Astrocyte (in vitro differentiated cells and primary cell): ENCODE measurements around the gene TAF4. TPM values are rescaled to one million over a fixed set of nuclear protein-coding genes. Genes with fewer than 3 reads are reported as not detected.

ENCODE experiments used
- DNase-seq: peaks from one replicate; pipeline ENCODE4 v3.0.0-alpha.2; 2010; ENCODE audit warnings: low read depth
- FAIRE-seq: peaks from 2 replicates; lab custom pipeline; 2011; peaks lifted over from hg19 to GRCh38; lab: Jason Lieb, UNC
- H2AFZ ChIP-seq: 2 replicates; pipeline ENCODE4 v1.6.0; 2012; ENCODE audit warnings: low read depth, low read length, inconsistent platforms
- H3K27ac ChIP-seq: 2 replicates; pipeline ENCODE4 v1.5.1; 2011; ENCODE audit warnings: low read depth, low read length, inconsistent platforms
- H3K27me3 ChIP-seq: 2 replicates; pipeline ENCODE4 v1.6.0; 2011; ENCODE audit warnings: low read length, inconsistent platforms; ENCODE audit not compliant: insufficient read depth
- H3K36me3 ChIP-seq: 2 replicates; pipeline ENCODE4 v1.5.1; 2011; ENCODE audit warnings: low read length, inconsistent platforms; ENCODE audit not compliant: insufficient read depth
- H3K4me1 ChIP-seq: 2 replicates; pipeline ENCODE4 v1.5.1; 2011; ENCODE audit warnings: low read length, inconsistent platforms; ENCODE audit not compliant: insufficient read depth
- H3K4me2 ChIP-seq: 2 replicates; pipeline ENCODE4 v1.6.0; 2012; ENCODE audit warnings: low read length, inconsistent platforms
- H3K4me3 ChIP-seq: 2 replicates; pipeline ENCODE4 v1.5.1; 2011; ENCODE audit warnings: low read depth, mild to moderate bottlenecking, low read length, inconsistent platforms; ENCODE audit not compliant: insufficient read depth
- H3K79me2 ChIP-seq: 2 replicates; pipeline ENCODE4 v1.6.0; 2012; ENCODE audit warnings: mild to moderate bottlenecking, low read length, inconsistent platforms; ENCODE audit not compliant: insufficient read depth
- H3K9ac ChIP-seq: 2 replicates; pipeline ENCODE4 v1.6.0; 2012; ENCODE audit warnings: mild to moderate bottlenecking, low read length, inconsistent platforms
- H3K9me3 ChIP-seq: 2 replicates; pipeline ENCODE4 v1.5.1; 2012; ENCODE audit warnings: low read depth, mild to moderate bottlenecking, low read length, inconsistent platforms; ENCODE audit not compliant: insufficient read depth
- H4K20me1 ChIP-seq: 2 replicates; pipeline ENCODE4 v1.6.0; 2012; ENCODE audit warnings: low read length, inconsistent platforms; ENCODE audit not compliant: insufficient read depth
- H3K27ac Mint-ChIP-seq: one replicate; pipeline ENCODE4 v1.8.0; 2021; ENCODE audit warnings: mild to moderate bottlenecking, mixed read lengths; ENCODE audit not compliant: unreplicated experiment
- H3K27me3 Mint-ChIP-seq: one replicate; pipeline ENCODE4 v1.8.0; 2021; ENCODE audit warnings: low read depth, mixed read lengths; ENCODE audit not compliant: unreplicated experiment
- H3K36me3 Mint-ChIP-seq: one replicate; pipeline ENCODE4 v1.8.0; 2021; ENCODE audit warnings: low read depth, mixed read lengths; ENCODE audit not compliant: unreplicated experiment
- H3K4me1 Mint-ChIP-seq: one replicate; pipeline ENCODE4 v1.8.0; 2021; ENCODE audit warnings: low read depth, mixed read lengths; ENCODE audit not compliant: unreplicated experiment
- H3K4me3 Mint-ChIP-seq: one replicate; pipeline ENCODE4 v1.8.0; 2021; ENCODE audit warnings: mild to moderate bottlenecking, moderate library complexity, mixed read lengths; ENCODE audit not compliant: unreplicated experiment
- H3K9me3 Mint-ChIP-seq: one replicate; pipeline ENCODE4 v1.8.0; 2021; ENCODE audit warnings: mild to moderate bottlenecking, mixed read lengths; ENCODE audit not compliant: unreplicated experiment
- EZH2 ChIP-seq: IDR thresholded peaks from 2 replicates; pipeline ENCODE4 v1.6.1; 2012; ENCODE audit warnings: mild to moderate bottlenecking, low read length, inconsistent platforms; ENCODE audit not compliant: insufficient read depth
- total RNA-seq: library from RNA; stranded (reverse); gene quantifications from 2 replicates; pipeline ENCODE4 v1.2.1, GENCODE V29; 2021
- TF ChIP-seq, protein P1 (sequence below): IDR thresholded peaks from 2 replicates; pipeline ENCODE4 v1.5.1; 2011; ENCODE audit warnings: low read depth, mild to moderate bottlenecking, inconsistent platforms, low read length, moderate library complexity; ENCODE audit not compliant: insufficient read depth

The TAF4 gene
- total RNA-seq, 1 donor from 2014 or later = 11.8 TPM

DNA sequence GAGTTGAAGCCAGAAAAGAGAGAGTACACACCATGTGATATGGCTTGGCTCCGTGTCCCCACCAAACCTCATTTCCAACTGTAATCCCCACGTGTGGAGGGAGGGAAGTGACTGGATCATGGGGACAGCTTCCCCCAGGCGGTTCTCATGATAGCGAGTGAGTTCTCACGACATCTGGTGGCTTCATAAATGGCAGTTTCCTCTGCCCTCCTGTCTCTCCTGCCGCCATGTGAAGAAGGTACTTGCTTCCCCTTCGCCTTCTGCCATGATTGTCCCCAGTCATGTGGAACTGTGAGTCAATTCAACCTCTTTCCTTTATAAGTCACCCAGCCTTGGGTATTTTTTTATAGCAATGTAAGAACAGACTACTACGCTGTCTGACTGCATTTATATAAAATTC lies 40.3 kb downstream of the TAF4 start:
- peak overlapping the region; percentile 23 for H3K4me2 ChIP-seq
- Mint-ChIP-seq H3K4me3 (no peak overlapping the region), H3K4me1 (peaks cover 9% of the 10 kb centered on the region), H3K36me3 (peaks cover 3% of the 10 kb centered on the region), H3K27me3 (no peaks in the 10 kb centered on the region), H3K9me3 (no peaks in the 10 kb centered on the region), H3K27ac (no peak overlapping the region)
- H3K27me3 ChIP-seq = no peaks in the 10 kb centered on the region
- H3K4me1 ChIP-seq = peaks cover 13% of the 10 kb centered on the region
- H3K36me3 ChIP-seq = no peaks in the 10 kb centered on the region
- no peaks in the 10 kb centered on the region for H3K9me3 ChIP-seq
- H3K9ac ChIP-seq = no peak overlapping the region
- no peak for TF ChIP-seq EZH2
- TF ChIP-seq, protein P1, sequence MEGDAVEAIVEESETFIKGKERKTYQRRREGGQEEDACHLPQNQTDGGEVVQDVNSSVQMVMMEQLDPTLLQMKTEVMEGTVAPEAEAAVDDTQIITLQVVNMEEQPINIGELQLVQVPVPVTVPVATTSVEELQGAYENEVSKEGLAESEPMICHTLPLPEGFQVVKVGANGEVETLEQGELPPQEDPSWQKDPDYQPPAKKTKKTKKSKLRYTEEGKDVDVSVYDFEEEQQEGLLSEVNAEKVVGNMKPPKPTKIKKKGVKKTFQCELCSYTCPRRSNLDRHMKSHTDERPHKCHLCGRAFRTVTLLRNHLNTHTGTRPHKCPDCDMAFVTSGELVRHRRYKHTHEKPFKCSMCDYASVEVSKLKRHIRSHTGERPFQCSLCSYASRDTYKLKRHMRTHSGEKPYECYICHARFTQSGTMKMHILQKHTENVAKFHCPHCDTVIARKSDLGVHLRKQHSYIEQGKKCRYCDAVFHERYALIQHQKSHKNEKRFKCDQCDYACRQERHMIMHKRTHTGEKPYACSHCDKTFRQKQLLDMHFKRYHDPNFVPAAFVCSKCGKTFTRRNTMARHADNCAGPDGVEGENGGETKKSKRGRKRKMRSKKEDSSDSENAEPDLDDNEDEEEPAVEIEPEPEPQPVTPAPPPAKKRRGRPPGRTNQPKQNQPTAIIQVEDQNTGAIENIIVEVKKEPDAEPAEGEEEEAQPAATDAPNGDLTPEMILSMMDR = no peak
- no peak overlapping the region for H3K27ac ChIP-seq
- DNase-seq = no peak
- no peak overlapping the region for H2AFZ ChIP-seq
- H3K79me2 ChIP-seq = peaks cover 84% of the 10 kb centered on the region
- FAIRE-seq = no peak
- H3K4me3 ChIP-seq = no peak overlapping the region
- H4K20me1 ChIP-seq = peaks cover 94% of the 10 kb centered on the region

DNA sequence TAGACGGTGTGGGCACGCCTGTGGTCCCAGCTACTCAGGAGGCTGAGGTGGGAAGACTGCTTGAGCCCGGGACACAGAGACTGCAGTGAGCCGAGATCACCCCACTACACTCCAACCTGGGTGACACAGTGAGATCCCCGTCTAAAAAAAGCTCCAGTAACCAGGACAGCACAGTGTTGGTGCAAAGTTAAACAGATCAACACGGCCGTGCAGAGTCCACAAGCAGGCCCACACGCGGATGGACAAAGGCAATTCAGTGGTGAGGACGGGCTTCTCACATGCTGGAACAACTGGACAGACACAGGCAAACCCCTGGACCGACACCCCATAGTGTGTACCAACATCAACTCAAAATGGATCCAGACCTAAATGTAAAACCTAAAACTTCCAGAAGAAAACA lies 41.7 kb downstream of the TAF4 start:
- Histone ChIP-seq H3K9me3 (no peaks in the 10 kb centered on the region), H4K20me1 (peaks cover 95% of the 10 kb centered on the region), H3K4me3 (no peak overlapping the region), H3K4me1 (peaks cover 13% of the 10 kb centered on the region), H3K79me2 (peaks cover 89% of the 10 kb centered on the region), H3K27me3 (no peaks in the 10 kb centered on the region), H3K27ac (no peak overlapping the region), H3K9ac (no peak overlapping the region), H3K36me3 (no peaks in the 10 kb centered on the region), H3K4me2 (no peak overlapping the region), H2AFZ (no peak overlapping the region)
- Mint-ChIP-seq H3K4me3 (no peak overlapping the region), H3K27me3 (no peaks in the 10 kb centered on the region), H3K36me3 (peaks cover 3% of the 10 kb centered on the region), H3K4me1 (peaks cover 9% of the 10 kb centered on the region), H3K9me3 (no peaks in the 10 kb centered on the region), H3K27ac (no peak overlapping the region)
- FAIRE-seq (no peak), DNase-seq (no peak)
- TF ChIP-seq EZH2 = no peak
- TF ChIP-seq, protein P1 = no peak

DNA sequence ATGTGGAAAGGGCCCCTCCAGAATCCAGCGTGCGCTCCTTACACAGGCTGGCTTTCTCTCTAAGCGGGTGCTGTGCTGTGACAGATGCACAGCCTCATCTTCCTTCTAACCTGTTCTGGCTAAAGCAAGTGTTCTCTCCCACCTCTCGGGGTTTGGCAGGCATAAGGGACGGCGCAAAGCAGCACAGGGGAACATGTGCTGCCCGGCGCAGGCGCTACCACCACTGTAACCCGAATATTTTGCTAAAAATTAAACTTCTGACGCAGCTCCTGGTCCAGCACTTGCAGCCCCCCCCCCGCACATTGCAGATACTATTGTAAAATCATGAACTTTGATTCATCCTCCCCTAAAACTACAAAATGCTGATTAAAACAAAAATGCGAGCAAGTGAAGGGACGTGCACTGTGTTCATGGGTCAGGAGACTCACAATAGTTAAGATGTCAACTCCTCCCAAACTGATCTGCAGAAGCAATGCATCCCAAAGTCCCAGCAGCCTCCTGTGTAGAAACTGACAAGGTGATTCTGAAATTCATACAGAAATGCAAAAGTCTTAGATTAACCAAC lies 43.0 kb downstream of the TAF4 start:
- no peaks in the 10 kb centered on the region for H3K36me3 ChIP-seq
- H3K4me3 Mint-ChIP-seq = peak overlapping the region; percentile 55
- H3K27me3 Mint-ChIP-seq = no peaks in the 10 kb centered on the region
- H3K79me2 ChIP-seq = peaks cover 90% of the 10 kb centered on the region
- peaks cover 96% of the 10 kb centered on the region for H4K20me1 ChIP-seq
- no peak overlapping the region for H3K4me2 ChIP-seq
- H3K9me3 Mint-ChIP-seq = no peaks in the 10 kb centered on the region
- H3K27ac ChIP-seq = no peak overlapping the region
- DNase-seq (no peak), FAIRE-seq (no peak)
- no peak overlapping the region for H2AFZ ChIP-seq
- H3K27me3 ChIP-seq = no peaks in the 10 kb centered on the region
- H3K9ac ChIP-seq = no peak overlapping the region
- TF ChIP-seq EZH2 = no peak
- TF ChIP-seq, protein P1 = no peak
- H3K4me1 Mint-ChIP-seq = peaks cover 9% of the 10 kb centered on the region
- no peak overlapping the region for H3K27ac Mint-ChIP-seq
- peaks cover 3% of the 10 kb centered on the region for H3K36me3 Mint-ChIP-seq
- no peak overlapping the region for H3K4me3 ChIP-seq
- peaks cover 13% of the 10 kb centered on the region for H3K4me1 ChIP-seq
- no peaks in the 10 kb centered on the region for H3K9me3 ChIP-seq
